PC-3 (cell line): ENCODE measurements around the gene NUP43. TPM values are rescaled to one million over a fixed set of nuclear protein-coding genes. Genes with fewer than 3 reads are reported as not detected.
"Not testable (repeated sequence)": the region's sequence is repeated elsewhere in the genome, so short reads cannot be mapped to it uniquely, and the experiment has no call there.

ENCODE experiments used
- ATAC-seq: fragments of 200-7000 bp; cut with Tn5 transposase; 2 replicates; pipeline ENCODE4 v1.9.1; 2020; ENCODE audit warnings: mild to moderate bottlenecking, moderate library complexity
- BruUV-seq: library from RNA; stranded (reverse); fragments of 400-500 nt; replicated peaks from 2 replicates; lab custom pipeline; 2021; lab: Mats Ljungman, UMichigan
- CTCF ChIA-PET: fragments of 300-600 bp; sonication (Branson Sonifier 250); formaldehyde crosslinking; loops from one replicate; lab custom pipeline; 2022; ENCODE audit warnings: antibody characterized with exemption; lab: Charles Lee
- POLR2A ChIA-PET: fragments of 300-600 bp; sonication (Branson Sonifier 250); formaldehyde crosslinking; loops from one replicate; lab custom pipeline; 2022; ENCODE audit warnings: antibody characterized with exemption; ENCODE audit not compliant: unreplicated experiment; lab: Charles Lee
- DNase-seq: peaks from one replicate; pipeline ENCODE4 v3.0.0-alpha.2; 2015
- H2AFZ ChIP-seq: fragments of 300-600 bp; sonication (generic); 2 replicates; pipeline ENCODE4 v1.6.0; 2016; ENCODE audit warnings: antibody characterized with exemption, low read length
- H3F3A ChIP-seq: fragments of 300-600 bp; sonication (generic); one replicate; pipeline ENCODE4 v1.6.0; 2017; ENCODE audit warnings: antibody characterized with exemption, low read length, control low read depth, mild to moderate bottlenecking; ENCODE audit not compliant: unreplicated experiment
- H3K27ac ChIP-seq: fragments of 300-600 bp; sonication (generic); 2 replicates; pipeline ENCODE4 v1.5.1; 2016; ENCODE audit warnings: mild to moderate bottlenecking, low read length
- H3K27me3 ChIP-seq: fragments of 300-600 bp; sonication (generic); 2 replicates; pipeline ENCODE4 v1.6.1; 2016; ENCODE audit warnings: low read length, mixed read lengths
- H3K36me3 ChIP-seq: fragments of 300-600 bp; sonication (generic); 2 replicates; pipeline ENCODE4 v1.6.1; 2016; ENCODE audit warnings: low read depth, mixed run types, low read length, mixed read lengths
- H3K4me1 ChIP-seq: fragments of 300-600 bp; sonication (generic); 2 replicates; pipeline ENCODE4 v1.5.1; 2016; ENCODE audit warnings: low read length; ENCODE audit not compliant: insufficient read depth
- H3K4me2 ChIP-seq: fragments of 300-600 bp; sonication (generic); 2 replicates; pipeline ENCODE4 v1.6.0; 2016; ENCODE audit warnings: low read length
- H3K4me3 ChIP-seq: fragments of 300-600 bp; sonication (generic); 2 replicates; pipeline ENCODE4 v1.5.1; 2016; ENCODE audit warnings: mild to moderate bottlenecking, low read length, mixed read lengths
- H3K79me2 ChIP-seq: fragments of 300-600 bp; sonication (generic); 2 replicates; pipeline ENCODE4 v1.6.1; 2017; ENCODE audit warnings: low read length, mixed read lengths
- H3K9ac ChIP-seq: fragments of 300-600 bp; sonication (generic); 2 replicates; pipeline ENCODE4 v1.6.0; 2016; ENCODE audit warnings: mild to moderate bottlenecking, low read length
- H3K9me2 ChIP-seq: fragments of 300-600 bp; sonication (generic); replicated peaks from 2 replicates; pipeline ENCODE4 v1.6.1; 2016; ENCODE audit warnings: mixed run types, low read length, mixed read lengths
- H3K9me3 ChIP-seq: fragments of 300-600 bp; sonication (generic); 2 replicates; pipeline ENCODE4 v1.6.1; 2016; ENCODE audit warnings: low read length, mixed read lengths
- H4K20me1 ChIP-seq: fragments of 300-600 bp; sonication (generic); 2 replicates; pipeline ENCODE4 v1.6.1; 2016; ENCODE audit warnings: low read length, mixed read lengths
- CTCF ChIP-seq: fragments of 300-600 bp; sonication (generic); conservative IDR thresholded peaks from 2 replicates; pipeline ENCODE4 v1.5.1; 2017; ENCODE audit warnings: antibody characterized with exemption, low read depth, mild to moderate bottlenecking, low read length
- EZH2 ChIP-seq: fragments of 300-600 bp; sonication (generic); IDR thresholded peaks from one replicate; pipeline ENCODE4 v1.6.1; 2017; ENCODE audit warnings: antibody characterized with exemption, mild to moderate bottlenecking, low read length; ENCODE audit not compliant: unreplicated experiment
- EZH2phosphoT487 ChIP-seq: fragments of 300-600 bp; sonication (generic); IDR thresholded peaks from 2 replicates; pipeline ENCODE4 v1.6.1; 2018; ENCODE audit warnings: mild to moderate bottlenecking, antibody characterized with exemption, low read length, borderline replicate concordance
- intact Hi-C: fragments of 100-400 bp; cut with micrococcal nuclease; formaldehyde crosslinking; loops from 2 replicates; pipeline ENCODE4 v1.9.0; 2023
- total RNA-seq: library from RNA; depleted of rRNA; stranded (reverse); fragments of >200 nt; gene quantifications from 2 replicates; pipeline ENCODE4 v1.2.3, GENCODE V29; 2014

Gene NUP43
- total RNA-seq, 1 experiment from 2014 or later: 25.5 TPM

- ATAC-seq (no peak), DNase-seq (no peak)
- intact Hi-C loops: no loop called here
- Histone ChIP-seq H3K9ac (no peak overlapping the region), H4K20me1 (no peaks in the 10 kb centered on the region), H3K4me2 (no peak overlapping the region), H3K9me2 (no peaks in the 10 kb centered on the region), H3F3A (no peaks in the 10 kb centered on the region), H2AFZ (no peak overlapping the region), H3K27me3 (no peaks in the 10 kb centered on the region), H3K36me3 (peaks cover 5% of the 10 kb centered on the region), H3K27ac (no peak overlapping the region), H3K4me3 (no peak overlapping the region), H3K79me2 (0 out of 2 replicates have a peak, but pooled peaks cover 3% of the 10 kb centered on the region), H3K4me1 (no peaks in the 10 kb centered on the region), H3K9me3 (no peaks in the 10 kb centered on the region)
- TF ChIP-seq EZH2phosphoT487: no peak
- no TSS peak for BruUV-seq
- POLR2A ChIA-PET: no interaction called here
- CTCF ChIA-PET: no interaction called here
Observed at GRCh38 chr6:149691201-149691600, 55.1 kb downstream of the NUP43 start.

DNA sequence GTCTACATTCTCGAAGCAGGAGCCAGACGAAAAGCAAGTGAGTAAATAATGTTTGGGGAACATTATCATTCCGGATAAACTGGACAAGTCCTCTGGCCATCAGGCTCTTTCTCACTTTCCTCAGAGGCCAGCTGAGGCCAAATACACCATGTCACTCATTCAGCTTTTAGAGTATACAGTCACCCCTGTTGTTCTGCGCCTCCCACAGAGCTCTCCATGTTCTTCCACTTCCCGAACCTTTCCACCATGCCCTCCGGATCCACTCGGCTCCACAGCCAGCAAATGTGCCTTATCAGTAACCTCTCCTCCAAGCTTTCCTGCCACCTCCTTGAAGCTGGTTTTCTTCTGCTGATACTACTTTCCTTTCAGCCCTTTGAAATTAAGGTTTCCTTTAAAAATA is 60.1 kb downstream of the NUP43 start:
- Histone ChIP-seq H2AFZ (no peak overlapping the region), H3K9me3 (no peaks in the 10 kb centered on the region), H3F3A (no peaks in the 10 kb centered on the region), H3K4me3 (no peak overlapping the region), H4K20me1 (no peaks in the 10 kb centered on the region), H3K27me3 (no peaks in the 10 kb centered on the region), H3K79me2 (0 out of 2 replicates have a peak, but pooled peaks cover 8% of the 10 kb centered on the region), H3K4me1 (no peaks in the 10 kb centered on the region), H3K36me3 (peaks cover 6% of the 10 kb centered on the region), H3K9me2 (no peaks in the 10 kb centered on the region), H3K4me2 (no peak overlapping the region), H3K27ac (no peak overlapping the region), H3K9ac (no peak overlapping the region)
- CTCF ChIA-PET: no interaction called here
- intact Hi-C loops: no loop called here
- POLR2A ChIA-PET: no interaction called here
- no peak for ATAC-seq
- TF ChIP-seq EZH2phosphoT487 (no peak), CTCF (no peak), EZH2 (no peak)
- BruUV-seq: no TSS peak
- DNase-seq: no peak

- ChIA-PET CTCF (no interaction called here), POLR2A (no interaction called here)
- no peaks in the 10 kb centered on the region for H3K9me2 ChIP-seq
- H2AFZ ChIP-seq: no peak overlapping the region
- ATAC-seq (no peak), DNase-seq (no peak)
- TF ChIP-seq CTCF: no peak
- 0 out of 2 replicates have a peak, but pooled peaks cover 4% of the 10 kb centered on the region for H3K79me2 ChIP-seq
- no peaks in the 10 kb centered on the region for H3K27me3 ChIP-seq
- H3K9me3 ChIP-seq: no peaks in the 10 kb centered on the region
- intact Hi-C loops: no loop called here
- H3K27ac ChIP-seq: no peak overlapping the region
- no TSS peak for BruUV-seq
- H3K9ac ChIP-seq: no peak overlapping the region
- H3K4me2 ChIP-seq: no peak overlapping the region
- no peaks in the 10 kb centered on the region for H3F3A ChIP-seq
- peaks cover 9% of the 10 kb centered on the region; the same call in 1 of the 2 replicates for H3K36me3 ChIP-seq
- H3K4me3 ChIP-seq: no peak overlapping the region
- no peaks in the 10 kb centered on the region for H3K4me1 ChIP-seq
- H4K20me1 ChIP-seq: no peaks in the 10 kb centered on the region
Observed at GRCh38 chr6:149683256-149683859, 63.0 kb downstream of the NUP43 start.

- H3K4me3 ChIP-seq, H3K36me3 ChIP-seq, H3K9me3 ChIP-seq, H3K27me3 ChIP-seq, H3K4me1 ChIP-seq, ATAC-seq, H3K4me2 ChIP-seq, POLR2A ChIA-PET, H3K9ac ChIP-seq, H3F3A ChIP-seq, H3K27ac ChIP-seq, CTCF ChIA-PET, BruUV-seq, intact Hi-C loops, DNase-seq, H4K20me1 ChIP-seq, H3K9me2 ChIP-seq, H2AFZ ChIP-seq, H3K79me2 ChIP-seq: not testable (repeated sequence)
Observed at GRCh38 chr6:149681845-149682244, 64.5 kb downstream of the NUP43 start.
